ENCODE data around the gene KCP.
"Not testable (repeated sequence)": the region's sequence is repeated elsewhere in the genome, so short reads cannot be mapped to it uniquely, and the experiment has no call there.

The KCP gene

GRCh38 chr7:128915271-128915819 is 4.8 kb upstream of the KCP start:
- H3K4me3 ChIP-seq (ENCODE audit: low read depth, low read length), result peak overlapping the region; percentile 10; the same call in 1 of the 2 replicates
- DNase-seq (ENCODE audit: low read depth), result no peak
- no peak for TF ChIP-seq CTCF (IDR thresholded peaks at IDR 0.05; ENCODE audit: insufficient read depth, low read depth, low read length, missing control alignments)

- DNase-seq (ENCODE audit: low read depth), result peak; percentile 69
- peak overlapping the region; percentile 41 for H3K4me3 ChIP-seq (ENCODE audit: low read depth, low read length)
- peak; percentile 21 for TF ChIP-seq CTCF (IDR thresholded peaks at IDR 0.05; ENCODE audit: insufficient read depth, low read depth, low read length, missing control alignments)
Observed at GRCh38 chr7:128914566-128915151, 4.2 kb upstream of the KCP start.

- TF ChIP-seq CTCF (IDR thresholded peaks at IDR 0.05; ENCODE audit: insufficient read depth, low read depth, low read length, missing control alignments), result no peak
- no peak for DNase-seq (ENCODE audit: low read depth)
- no peak overlapping the region for H3K4me3 ChIP-seq (ENCODE audit: low read depth, low read length)
Observed at GRCh38 chr7:128913870-128914565, 3.5 kb upstream of the KCP start.

GRCh38 chr7:128912709-128913495 is 2.4 kb upstream of the KCP start:
- not testable (repeated sequence) for DNase-seq (ENCODE audit: low read depth); H3K4me3 ChIP-seq (ENCODE audit: low read depth, low read length)

GRCh38 chr7:128912281-128912680 is 1.8 kb upstream of the KCP start:
- no peak overlapping the region for H3K4me3 ChIP-seq (ENCODE audit: low read depth, low read length)
- TF ChIP-seq CTCF (IDR thresholded peaks at IDR 0.05; ENCODE audit: insufficient read depth, low read depth, low read length, missing control alignments), result no peak
- no peak for DNase-seq (ENCODE audit: low read depth)

GRCh38 chr7:128911423-128912031 is 1.0 kb upstream of the KCP start:
- TF ChIP-seq CTCF (IDR thresholded peaks at IDR 0.05; ENCODE audit: insufficient read depth, low read depth, low read length, missing control alignments), result no peak
- DNase-seq (ENCODE audit: low read depth), result no peak
- no peak overlapping the region for H3K4me3 ChIP-seq (ENCODE audit: low read depth, low read length)
